IPS DF 4.7 (cell line): ENCODE data around the gene RNF220.
"Not testable (repeated sequence)": the region's sequence is repeated elsewhere in the genome, so short reads cannot be mapped to it uniquely, and the experiment has no call there.

Experiments
- DNase-seq: peaks from one replicate; pipeline ENCODE4 v3.0.0-alpha.2; 2013; ENCODE audit warnings: low spot score; ENCODE audit errors: extremely low read depth

RNF220 gene

DNA sequence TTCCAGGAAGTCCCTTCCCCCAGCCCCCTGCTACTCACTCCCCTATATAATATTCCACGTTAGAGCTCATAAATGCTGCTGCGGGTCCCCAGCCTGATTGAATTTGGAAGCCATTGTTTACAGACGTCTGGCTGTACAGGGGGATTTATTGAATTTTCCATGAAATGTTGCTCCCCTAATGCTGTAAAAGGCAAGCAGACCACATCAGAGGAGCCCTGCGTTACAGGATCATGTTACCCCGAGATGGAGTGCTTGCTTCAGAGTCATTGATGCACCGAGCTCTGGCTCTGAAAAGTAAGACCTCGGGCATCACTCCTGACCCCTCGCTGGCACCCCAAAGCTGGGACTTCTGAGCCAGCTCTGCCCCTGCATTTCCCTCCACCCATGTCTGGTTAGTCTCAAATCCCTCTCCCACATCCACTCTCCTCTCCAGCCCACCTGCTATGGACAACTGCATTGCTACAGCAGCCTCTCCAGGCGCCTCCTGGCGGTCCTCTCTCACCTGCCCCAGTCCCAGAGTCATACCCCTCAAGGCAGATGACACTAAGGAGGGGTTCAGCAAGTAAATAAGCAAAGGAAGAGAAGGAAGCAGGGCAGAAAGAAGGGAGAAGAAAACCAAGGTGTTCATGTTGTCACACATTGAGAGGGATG, 141.5 kb downstream of the RNF220 start:
- no peak for DNase-seq

GRCh38 chr1:44547361-44547760, 142.3 kb downstream of the RNF220 start:
- no peak for DNase-seq

- no peak for DNase-seq
These were observed 142.8 kb downstream of the RNF220 start for GRCh38 chr1:44547837-44548236.

GRCh38 chr1:44549510-44549909, 144.5 kb downstream of the RNF220 start:
- no peak for DNase-seq

GRCh38 chr1:44553127-44553758, 148.2 kb downstream of the RNF220 start:
- no peak for DNase-seq

- no peak for DNase-seq
These were observed 148.7 kb downstream of the RNF220 start for GRCh38 chr1:44553771-44554170.

DNA sequence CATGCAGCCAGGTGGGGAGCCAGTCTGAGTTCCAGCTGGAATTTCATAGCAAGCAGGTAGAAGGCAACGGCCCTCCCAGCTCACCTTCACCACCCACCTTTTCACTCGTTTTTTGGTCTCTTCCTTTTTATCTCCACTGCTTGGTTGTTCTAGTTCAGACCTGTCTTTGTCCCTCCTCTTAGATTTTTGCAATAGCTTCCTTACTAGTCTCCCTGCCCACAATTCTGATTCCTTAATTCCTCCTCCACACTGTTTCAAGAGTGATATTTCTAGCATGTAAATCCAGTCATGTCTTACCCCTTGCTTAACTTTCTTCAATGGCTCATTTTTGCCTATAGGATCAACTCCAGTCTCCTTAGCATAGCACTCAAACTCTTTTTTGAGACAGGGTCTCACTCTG, 149.7 kb downstream of the RNF220 start:
- DNase-seq = no peak

GRCh38 chr1:44557778-44558177, 152.7 kb downstream of the RNF220 start:
- DNase-seq = no peak

GRCh38 chr1:44558883-44559282, 153.8 kb downstream of the RNF220 start:
- DNase-seq = no peak

- no peak for DNase-seq
These were observed 154.3 kb downstream of the RNF220 start for GRCh38 chr1:44559330-44559729.

- no peak for DNase-seq
These were observed 154.9 kb downstream of the RNF220 start for GRCh38 chr1:44559913-44560312.

GRCh38 chr1:44560696-44561095, 155.6 kb downstream of the RNF220 start:
- DNase-seq = not testable (repeated sequence)

DNA sequence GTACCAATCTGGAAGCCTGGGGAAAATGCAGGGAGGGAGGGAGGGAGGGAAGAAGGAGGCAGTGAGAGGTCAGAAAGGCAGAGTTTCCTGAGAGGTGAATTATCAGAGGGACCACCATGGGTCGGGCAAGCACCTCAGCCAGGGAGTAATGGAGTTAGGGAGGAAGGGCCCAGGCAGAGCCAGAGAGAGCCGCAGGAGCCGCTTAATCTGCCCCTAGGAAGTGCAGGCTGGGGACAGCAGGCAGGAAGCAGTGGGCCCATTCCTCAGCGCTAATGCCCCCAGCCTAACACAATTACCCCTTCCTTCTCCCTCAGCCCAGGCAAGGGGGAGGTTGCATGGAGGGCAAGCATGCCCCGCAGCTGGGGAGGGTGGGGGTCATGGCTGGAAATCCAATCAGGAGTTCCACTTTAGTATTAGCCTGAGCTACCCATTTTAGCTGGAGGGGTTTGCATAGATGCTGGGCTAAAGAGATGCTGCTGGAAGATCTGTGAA, 160.2 kb downstream of the RNF220 start:
- no peak for DNase-seq

DNA sequence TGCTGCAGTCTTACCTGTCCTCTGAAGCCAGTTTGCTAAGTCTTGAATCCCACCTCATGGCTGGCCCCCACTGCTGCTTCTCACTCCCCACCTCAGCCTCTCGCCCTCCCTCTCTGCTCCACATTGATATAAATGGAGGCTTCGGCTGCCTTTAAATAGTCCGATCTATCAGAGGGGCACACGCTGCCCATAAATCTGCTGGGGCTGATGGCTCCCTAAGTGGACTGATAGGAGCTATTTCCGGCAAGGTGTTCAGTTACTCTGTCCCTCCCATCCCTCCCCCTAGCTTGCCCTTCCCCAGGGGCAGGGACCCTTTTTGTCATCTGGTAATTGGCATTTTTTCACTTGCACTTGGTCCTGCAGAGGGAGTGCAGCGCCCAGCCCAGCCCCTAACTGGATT, 160.8 kb downstream of the RNF220 start:
- DNase-seq = no peak

- no peak for DNase-seq
These were observed 161.4 kb downstream of the RNF220 start for GRCh38 chr1:44566281-44567046.

DNA sequence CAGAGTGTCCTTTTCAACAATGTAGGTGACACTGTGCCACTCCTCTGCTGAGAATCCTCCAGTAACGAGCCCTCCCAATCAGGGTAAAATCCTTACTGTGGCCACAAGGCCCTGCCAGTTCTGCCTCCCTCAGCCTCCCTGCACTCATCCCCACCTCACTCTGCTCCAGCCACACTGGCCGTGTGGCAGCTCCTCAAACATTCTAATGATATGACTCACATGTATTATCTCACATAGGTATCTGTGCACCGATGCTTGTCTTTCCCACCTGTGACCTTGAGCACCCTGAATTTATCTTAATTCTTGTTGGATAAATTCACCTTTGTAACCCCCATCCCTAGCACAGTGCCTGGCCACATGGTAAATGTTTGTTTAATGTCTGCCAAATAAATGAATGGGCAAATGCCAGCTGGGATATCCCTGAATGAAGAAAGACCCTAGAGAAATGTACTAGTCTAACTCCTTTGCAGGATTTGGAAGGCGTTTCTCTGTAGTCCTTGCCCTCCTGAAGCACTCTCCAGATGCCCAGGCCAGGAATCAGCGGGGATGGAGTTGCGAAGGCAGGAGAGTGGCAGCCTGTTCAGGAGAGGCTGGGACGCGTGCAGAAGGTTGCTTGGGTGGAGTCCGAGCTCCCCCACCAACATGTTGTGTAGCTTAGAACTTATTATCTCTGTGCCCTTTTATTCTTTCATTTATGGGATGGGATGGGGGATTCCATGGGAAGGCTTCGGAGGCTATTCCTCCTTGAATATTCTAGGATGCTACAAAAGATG, 163.3 kb downstream of the RNF220 start:
- DNase-seq = no peak

- DNase-seq = no peak
These were observed 164.4 kb downstream of the RNF220 start for GRCh38 chr1:44569491-44569890.

- no peak for DNase-seq
These were observed 166.9 kb downstream of the RNF220 start for GRCh38 chr1:44571712-44572571.

DNA sequence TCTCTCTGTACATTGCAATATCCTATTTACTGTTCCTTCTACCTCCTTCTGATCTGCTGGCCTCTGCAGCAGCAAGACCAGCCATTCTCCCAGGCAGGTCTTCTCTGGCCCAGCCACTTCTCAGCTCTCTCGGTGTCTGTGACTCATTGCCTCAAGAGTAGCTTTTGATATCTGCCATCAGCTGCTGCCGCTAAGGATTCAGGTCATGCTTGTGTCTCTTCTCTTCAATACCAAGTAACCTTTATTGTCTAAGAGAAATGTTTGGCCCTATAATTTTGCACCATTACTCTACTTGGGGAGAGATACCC, 167.5 kb downstream of the RNF220 start:
- DNase-seq = no peak

DNA sequence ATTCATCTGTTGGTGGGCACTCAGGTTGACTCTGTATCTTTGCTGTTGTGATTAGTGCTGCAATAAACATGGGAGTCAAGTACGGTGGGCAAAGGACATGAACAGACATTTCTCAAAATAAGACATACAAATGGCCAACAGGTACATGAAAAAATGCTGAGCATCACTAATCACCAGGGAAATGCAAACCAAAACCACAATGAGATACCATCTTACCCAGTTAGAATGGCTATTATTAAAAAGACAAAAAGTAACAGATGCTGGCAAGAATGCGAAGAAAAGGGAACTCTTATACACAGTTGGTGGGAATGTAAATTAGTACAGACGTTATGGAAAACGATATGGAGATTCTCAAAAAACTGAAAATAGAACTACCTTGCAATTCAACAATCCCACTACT, 170.3 kb downstream of the RNF220 start:
- DNase-seq = no peak
